HG03520 (cell line): ENCODE measurements around the gene PRDM16.

Experiments used
- ATAC-seq: cut with Tn5 transposase; IDR thresholded peaks from one replicate; pipeline ENCODE4 v1.9.1; 2021; ENCODE audit warnings: mild to moderate bottlenecking, moderate library complexity; ENCODE audit not compliant: unreplicated experiment

Gene PRDM16

GRCh38 chr1:3219005-3219790 lies 150.2 kb downstream of the PRDM16 start:
- no peak for ATAC-seq

DNA sequence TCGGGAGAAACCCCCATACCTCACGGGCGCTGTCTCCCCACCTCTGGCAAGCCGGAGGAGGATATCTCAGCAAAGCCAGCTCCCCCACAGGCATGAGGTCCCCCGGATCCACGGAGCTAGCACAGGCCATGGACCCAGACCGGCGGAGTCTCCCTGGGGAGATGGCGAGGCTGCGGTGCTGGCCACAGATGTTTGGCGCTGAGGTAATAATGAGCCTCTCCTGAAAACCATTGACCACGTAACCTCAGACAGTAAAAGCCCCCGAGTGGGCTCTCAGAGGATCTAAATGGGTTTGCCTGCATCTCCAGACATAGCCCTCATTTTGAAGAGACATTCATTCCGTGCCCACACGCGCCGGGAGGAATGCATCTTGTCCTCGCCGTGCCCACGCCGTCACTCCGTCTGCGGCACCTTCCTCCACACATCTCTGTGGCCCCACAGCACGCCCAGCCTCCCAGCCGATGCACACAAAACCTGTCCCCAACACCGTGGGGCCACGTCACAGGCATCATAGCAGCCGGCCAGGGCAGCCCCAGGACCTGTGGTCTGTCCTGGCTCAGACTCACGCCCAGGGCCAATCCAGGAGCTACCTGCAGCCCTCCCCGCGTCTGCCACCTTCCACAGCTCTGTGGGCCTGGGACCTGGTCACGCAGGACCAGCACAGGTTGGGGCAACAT lies 150.9 kb downstream of the PRDM16 start:
- no peak for ATAC-seq

- ATAC-seq, result no peak
Observed at GRCh38 chr1:3221112-3222041, 152.4 kb downstream of the PRDM16 start.

DNA sequence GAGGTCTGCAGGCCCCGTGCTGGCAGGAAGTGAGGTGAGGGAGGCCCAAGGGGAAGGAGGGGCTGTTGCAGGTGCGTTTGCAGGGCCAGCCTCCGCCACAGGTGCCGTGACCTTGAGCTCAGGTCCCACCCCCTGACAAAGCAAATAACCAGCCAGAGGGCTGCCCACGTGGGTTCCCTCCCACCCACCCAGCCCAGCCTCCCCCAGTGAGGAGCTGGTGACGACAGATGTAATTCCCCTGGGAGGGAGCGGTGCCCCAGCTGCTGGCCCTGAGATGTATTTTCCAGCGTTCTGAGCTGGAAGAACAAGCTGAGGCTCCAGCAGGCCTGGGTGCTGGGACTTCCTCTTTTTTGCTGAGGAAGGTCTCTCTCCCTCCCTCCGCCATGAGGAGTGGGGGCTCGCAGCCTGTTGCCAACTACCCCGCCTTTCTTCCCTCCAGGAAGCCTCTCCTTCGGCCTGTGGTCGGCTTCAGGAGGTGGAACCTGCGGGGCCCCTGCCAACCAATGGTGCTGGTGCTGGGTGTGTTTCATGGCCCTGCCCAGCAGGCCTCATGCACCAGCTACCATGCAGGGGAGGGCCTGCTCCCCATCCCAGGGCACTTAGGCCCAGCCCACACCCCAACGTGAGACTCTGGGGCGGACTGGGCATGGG lies 153.2 kb downstream of the PRDM16 start:
- ATAC-seq, result no peak

GRCh38 chr1:3225661-3226060 lies 156.7 kb downstream of the PRDM16 start:
- ATAC-seq, result no peak

DNA sequence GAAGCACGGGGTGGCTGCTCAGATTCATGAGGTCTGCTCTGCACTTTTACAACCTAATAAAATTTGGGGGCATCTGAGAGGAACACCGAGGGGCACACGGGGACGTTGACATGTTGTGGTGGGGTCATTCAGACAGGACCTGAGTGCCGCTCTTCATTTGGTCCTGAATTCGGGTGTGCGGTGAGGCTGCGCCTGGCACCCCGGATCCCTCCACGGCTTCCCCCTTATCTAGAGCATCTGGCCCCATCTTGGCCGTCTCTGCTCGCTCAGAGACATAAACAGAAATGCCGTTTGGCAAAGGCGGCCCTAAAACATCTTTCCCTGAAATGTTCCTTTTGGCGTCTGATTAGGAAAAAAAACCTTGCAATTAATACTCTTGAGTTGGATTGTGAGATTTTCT lies 157.2 kb downstream of the PRDM16 start:
- ATAC-seq, result no peak

DNA sequence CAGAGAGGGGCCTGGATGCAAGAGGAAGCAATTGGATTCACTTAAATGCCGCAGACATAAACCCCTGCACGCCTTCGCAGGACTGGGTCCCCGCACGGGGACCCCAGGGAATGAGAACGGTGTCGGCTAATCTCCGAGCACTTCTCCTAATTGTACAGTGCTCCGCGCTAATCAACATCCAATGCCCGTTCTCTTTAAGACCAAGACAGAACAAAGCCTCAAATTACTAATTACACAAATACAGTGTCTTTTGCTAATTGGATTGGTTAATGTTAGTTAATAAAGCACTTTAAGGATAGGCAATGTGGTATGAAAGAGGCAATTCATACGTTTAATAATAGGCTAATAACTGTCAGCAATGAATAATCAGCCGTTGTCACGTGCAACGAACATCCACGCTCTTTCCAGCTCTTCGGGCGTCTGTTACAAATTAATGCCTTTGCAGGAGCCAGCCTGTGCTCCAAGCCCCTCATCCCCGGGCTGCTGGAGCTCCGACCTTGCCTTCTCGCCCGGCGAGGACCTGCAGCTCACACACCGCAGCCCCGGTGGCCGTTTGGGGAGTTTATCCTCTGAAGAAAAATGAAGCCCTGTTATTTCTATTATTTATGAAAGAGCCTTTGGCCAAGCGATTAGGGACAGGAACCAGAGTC lies 157.8 kb downstream of the PRDM16 start:
- ATAC-seq, result no peak

- ATAC-seq, result no peak
Observed at GRCh38 chr1:3227351-3227704, 158.3 kb downstream of the PRDM16 start.

- no peak for ATAC-seq
Observed at GRCh38 chr1:3227893-3228292, 158.9 kb downstream of the PRDM16 start.

DNA sequence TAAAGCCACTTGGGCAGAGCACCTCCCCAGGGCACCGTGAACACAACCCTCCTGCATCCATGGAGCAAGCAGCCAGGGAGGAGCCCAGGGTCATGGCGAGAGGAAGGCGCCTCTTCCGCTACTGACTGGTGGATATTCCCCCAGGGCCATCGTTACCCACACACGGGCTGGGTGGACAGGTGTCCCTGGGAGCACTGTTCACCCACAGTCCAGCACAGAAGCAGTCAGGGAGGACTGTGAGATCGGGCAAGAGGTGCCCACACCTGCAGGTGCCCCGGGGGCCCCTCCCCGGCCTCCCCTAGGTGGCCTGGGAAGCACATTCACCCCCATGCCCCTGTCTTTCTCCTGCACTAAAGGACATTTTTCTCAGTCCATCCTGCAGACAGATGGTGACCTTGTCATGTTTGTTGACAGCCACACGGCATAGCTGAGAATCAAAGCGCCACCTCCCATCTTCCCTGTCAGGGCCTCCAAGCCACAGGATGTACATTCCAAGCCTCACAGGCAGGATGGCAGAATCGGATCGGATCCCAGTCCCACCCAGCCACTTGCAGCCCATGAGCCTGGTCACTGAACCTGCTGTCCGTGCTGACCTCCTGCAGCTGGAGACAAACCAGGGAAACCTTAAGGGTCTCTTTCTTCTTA lies 160.2 kb downstream of the PRDM16 start:
- no peak for ATAC-seq

DNA sequence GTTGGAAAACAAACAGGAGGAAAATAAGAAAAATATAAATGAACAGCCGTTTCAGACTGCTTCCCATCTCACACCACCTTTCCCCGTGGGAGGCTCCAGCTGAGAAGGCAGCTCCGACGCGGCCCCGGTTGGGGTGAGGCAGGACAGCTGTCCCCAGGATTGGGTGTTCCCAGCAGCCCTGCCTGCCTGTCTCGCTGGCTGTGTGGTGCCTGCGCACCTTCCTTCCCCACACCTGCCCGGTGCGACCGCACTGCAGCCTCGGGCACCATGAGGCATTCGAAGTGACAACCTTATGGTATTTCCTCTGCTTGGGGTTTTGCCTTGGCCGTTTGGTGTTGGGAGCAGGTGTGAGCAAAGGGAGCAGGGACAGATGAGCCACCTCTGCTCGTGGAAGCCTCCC lies 161.6 kb downstream of the PRDM16 start:
- no peak for ATAC-seq

- no peak for ATAC-seq
Observed at GRCh38 chr1:3231245-3231644, 162.2 kb downstream of the PRDM16 start.

DNA sequence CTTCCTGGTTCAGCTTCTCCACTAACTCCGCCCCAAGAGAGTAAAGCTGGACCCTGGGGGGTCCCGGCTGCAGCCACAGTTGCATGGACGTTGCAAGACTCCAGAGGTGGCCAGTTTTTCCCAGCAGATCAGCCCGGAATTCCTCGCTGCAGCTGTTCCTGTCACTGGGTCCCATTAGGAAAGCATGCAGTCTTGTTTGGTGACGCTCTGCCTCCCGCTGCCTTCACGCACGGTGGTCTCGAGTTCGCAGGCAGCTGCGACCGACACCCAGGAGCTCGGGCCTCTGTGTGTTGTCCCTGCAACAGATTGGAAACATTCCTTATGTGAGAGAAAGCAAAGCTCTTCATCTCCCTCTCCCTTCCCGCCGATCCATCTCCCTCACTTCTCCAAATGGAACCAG lies 162.8 kb downstream of the PRDM16 start:
- ATAC-seq, result no peak

- ATAC-seq, result no peak
Observed at GRCh38 chr1:3233031-3233430, 164.0 kb downstream of the PRDM16 start.

DNA sequence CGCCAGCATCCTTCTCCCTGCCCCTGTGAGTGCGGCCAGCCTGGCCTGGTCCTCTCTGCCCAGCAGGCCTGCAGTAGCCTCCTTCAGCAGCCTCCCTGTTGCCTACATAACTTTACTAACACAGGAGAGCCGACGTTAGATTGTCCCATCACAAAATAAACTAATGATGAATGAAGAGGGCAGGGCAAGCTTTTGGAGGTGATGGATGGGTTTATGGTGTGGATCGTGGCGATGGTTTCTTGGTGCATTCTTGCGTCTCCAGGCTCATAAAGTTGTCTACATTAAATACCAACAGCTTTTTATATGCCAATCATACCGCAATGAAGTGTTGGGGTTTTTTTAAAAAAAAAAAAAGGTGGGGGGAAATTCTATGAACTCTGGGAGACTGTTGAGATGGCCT lies 164.5 kb downstream of the PRDM16 start:
- no peak for ATAC-seq

DNA sequence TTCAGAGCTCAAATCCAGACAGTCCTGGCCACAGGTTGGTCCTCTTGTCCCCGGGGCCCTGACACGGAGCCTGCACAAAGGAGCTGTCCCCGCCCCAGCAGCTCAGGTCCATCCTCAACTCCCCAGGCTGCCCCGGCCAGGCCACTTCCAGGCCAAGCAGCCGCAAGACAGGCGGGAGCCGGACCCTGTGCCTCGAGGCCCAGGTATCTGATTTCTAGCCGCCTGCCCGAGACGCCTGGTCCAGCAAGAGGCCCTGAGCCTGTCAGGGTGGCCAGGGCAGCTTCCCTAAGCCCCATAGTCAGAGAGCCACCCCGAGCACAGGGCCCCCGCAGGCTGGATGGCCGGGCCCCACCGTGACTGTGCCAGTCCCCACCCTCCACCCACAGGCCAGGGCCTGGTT lies 165.3 kb downstream of the PRDM16 start:
- ATAC-seq, result no peak

DNA sequence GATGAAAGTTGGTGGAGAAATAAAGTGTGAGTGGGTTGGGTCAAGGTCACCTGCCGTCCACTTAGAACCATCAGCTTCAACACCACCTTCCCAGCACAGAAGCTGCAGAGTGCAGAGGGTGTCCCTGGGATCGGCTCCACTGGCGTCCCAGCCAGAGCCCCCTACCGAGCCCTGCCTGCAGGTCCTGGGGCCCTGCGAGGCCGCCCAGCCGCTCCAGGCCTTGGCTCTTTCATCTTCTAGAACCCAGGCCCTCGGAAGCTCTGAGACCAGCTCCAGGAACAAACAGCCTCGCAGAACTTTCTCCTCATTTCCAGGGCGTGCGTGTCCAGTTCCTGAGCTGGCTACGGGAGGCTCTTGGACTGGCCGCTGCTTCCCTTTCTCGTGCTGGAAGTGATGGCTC lies 166.0 kb downstream of the PRDM16 start:
- ATAC-seq, result no peak

GRCh38 chr1:3235496-3235895 lies 166.5 kb downstream of the PRDM16 start:
- no peak for ATAC-seq

GRCh38 chr1:3236361-3236760 lies 167.4 kb downstream of the PRDM16 start:
- no peak for ATAC-seq

- no peak for ATAC-seq
Observed at GRCh38 chr1:3236955-3237354, 168.0 kb downstream of the PRDM16 start.
